PC-9 (cell line): ENCODE measurements around the gene EVI5.

Experiments used
- EZH2 ChIP-seq: fragments of 200-600 bp; sonication (generic); IDR thresholded peaks from 2 replicates; pipeline ENCODE4 v1.8.0; 2017; ENCODE audit warnings: antibody characterized with exemption, low read depth
- TF ChIP-seq, protein P1 (sequence below): fragments of 200-600 bp; sonication (generic); conservative IDR thresholded peaks from 2 replicates; pipeline ENCODE4 v1.6.1; 2017; ENCODE audit warnings: mixed run types, antibody characterized with exemption, mild to moderate bottlenecking, moderate library complexity

DNA sequence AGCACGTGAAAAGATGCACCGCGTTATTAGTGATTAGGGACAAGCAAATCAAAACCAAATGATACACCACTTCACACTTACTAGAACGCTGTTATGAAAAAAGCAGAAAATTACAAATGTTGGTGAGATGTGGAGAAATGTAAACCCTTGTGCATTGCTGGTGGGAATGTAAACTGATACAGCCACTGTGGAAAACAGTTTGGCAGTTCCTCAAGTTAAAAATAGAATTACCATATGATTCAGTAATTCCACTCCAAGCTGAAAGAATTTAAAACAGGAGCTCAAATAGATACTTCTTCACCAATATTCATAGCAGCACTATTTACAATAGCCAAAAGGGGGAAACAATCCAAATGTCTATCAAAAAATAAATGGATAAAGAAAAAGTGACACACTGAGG, 10.3 kb upstream of the EVI5 start:
- TF ChIP-seq, protein P1, sequence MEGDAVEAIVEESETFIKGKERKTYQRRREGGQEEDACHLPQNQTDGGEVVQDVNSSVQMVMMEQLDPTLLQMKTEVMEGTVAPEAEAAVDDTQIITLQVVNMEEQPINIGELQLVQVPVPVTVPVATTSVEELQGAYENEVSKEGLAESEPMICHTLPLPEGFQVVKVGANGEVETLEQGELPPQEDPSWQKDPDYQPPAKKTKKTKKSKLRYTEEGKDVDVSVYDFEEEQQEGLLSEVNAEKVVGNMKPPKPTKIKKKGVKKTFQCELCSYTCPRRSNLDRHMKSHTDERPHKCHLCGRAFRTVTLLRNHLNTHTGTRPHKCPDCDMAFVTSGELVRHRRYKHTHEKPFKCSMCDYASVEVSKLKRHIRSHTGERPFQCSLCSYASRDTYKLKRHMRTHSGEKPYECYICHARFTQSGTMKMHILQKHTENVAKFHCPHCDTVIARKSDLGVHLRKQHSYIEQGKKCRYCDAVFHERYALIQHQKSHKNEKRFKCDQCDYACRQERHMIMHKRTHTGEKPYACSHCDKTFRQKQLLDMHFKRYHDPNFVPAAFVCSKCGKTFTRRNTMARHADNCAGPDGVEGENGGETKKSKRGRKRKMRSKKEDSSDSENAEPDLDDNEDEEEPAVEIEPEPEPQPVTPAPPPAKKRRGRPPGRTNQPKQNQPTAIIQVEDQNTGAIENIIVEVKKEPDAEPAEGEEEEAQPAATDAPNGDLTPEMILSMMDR = no peak
- no peak for TF ChIP-seq EZH2
